Neuronal stem cell (in vitro differentiated cells): ENCODE data around the gene CUL3.
"Not testable (repeated sequence)": the region's sequence is repeated elsewhere in the genome, so short reads cannot be mapped to it uniquely, and the experiment has no call there.

ENCODE experiments used
- DNase-seq: peaks from one replicate; pipeline ENCODE4 v3.0.0-alpha.2; 2013; ENCODE audit warnings: low spot score
- H2AFZ ChIP-seq: one replicate; pipeline ENCODE4 v1.6.1; 2013; ENCODE audit warnings: mild to moderate bottlenecking, low read length, inconsistent platforms
- H2AK5ac ChIP-seq: 2 replicates; pipeline ENCODE4 v1.6.1; 2013; ENCODE audit warnings: low read depth, mild to moderate bottlenecking, inconsistent platforms, low read length, moderate library complexity, mixed read lengths
- H2BK120ac ChIP-seq: 2 replicates; pipeline ENCODE4 v1.6.1; 2013; ENCODE audit warnings: low read depth, mild to moderate bottlenecking, inconsistent platforms, low read length, moderate library complexity, mixed read lengths
- H2BK12ac ChIP-seq: one replicate; pipeline ENCODE4 v1.6.1; 2013; ENCODE audit warnings: low read length, inconsistent platforms
- H2BK15ac ChIP-seq: 2 replicates; pipeline ENCODE4 v1.6.1; 2013; ENCODE audit warnings: mild to moderate bottlenecking, low read length, inconsistent platforms, mixed read lengths
- H2BK5ac ChIP-seq: one replicate; pipeline ENCODE4 v1.6.1; 2013; ENCODE audit warnings: inconsistent platforms, mild to moderate bottlenecking, low read length, moderate library complexity
- H3K14ac ChIP-seq: one replicate; pipeline ENCODE4 v1.6.1; 2013; ENCODE audit warnings: low read length, inconsistent platforms
- H3K18ac ChIP-seq: 2 replicates; pipeline ENCODE4 v1.6.1; 2013; ENCODE audit warnings: low read length, inconsistent platforms
- H3K23ac ChIP-seq: 2 replicates; pipeline ENCODE4 v1.6.1; 2013; ENCODE audit warnings: low read depth, mild to moderate bottlenecking, mixed read lengths, low read length, inconsistent platforms; ENCODE audit not compliant: poor library complexity
- H3K27ac ChIP-seq: replicated peaks from 3 replicates; pipeline ENCODE4 v1.5.1; 2013; ENCODE audit warnings: low read length, inconsistent platforms
- H3K27me3 ChIP-seq, 3 experiments: 2 replicates each; pipeline ENCODE4 v1.6.1; 2013; ENCODE audit warnings: low read length in 3 of 3, mild to moderate bottlenecking in 2 of 3, inconsistent platforms in 1 of 3, low read depth in 1 of 3, mixed read lengths in 1 of 3, moderate library complexity in 1 of 3; ENCODE audit not compliant: control insufficient read depth in 3 of 3, insufficient read depth in 3 of 3
- H3K36me3 ChIP-seq, 2 donors: replicated peaks in 1 of 2; 2 replicates each; pipeline ENCODE4 v1.6.1; 2013; ENCODE audit warnings: low read length in 2 of 2; ENCODE audit not compliant: control insufficient read depth in 2 of 2, insufficient read depth in 2 of 2
- H3K4ac ChIP-seq: 2 replicates; pipeline ENCODE4 v1.6.1; 2013; ENCODE audit warnings: inconsistent platforms, mild to moderate bottlenecking, low read length, moderate library complexity
- H3K4me1 ChIP-seq, 2 donors: 1 replicate in 1 of 2; 2 replicates in 1 of 2; pipeline ENCODE4 v1.6.1; 2013; ENCODE audit warnings: low read length in 2 of 2, low read depth in 1 of 2; ENCODE audit not compliant: control insufficient read depth in 2 of 2, insufficient read depth in 1 of 2
- H3K4me2 ChIP-seq: one replicate; pipeline ENCODE4 v1.6.1; 2013; ENCODE audit warnings: mild to moderate bottlenecking, low read length, inconsistent platforms; ENCODE audit not compliant: insufficient read depth, poor library complexity, severe bottlenecking
- H3K4me3 ChIP-seq, 2 donors: 2 replicates each; pipeline ENCODE4 v1.5.1; 2013; ENCODE audit warnings: low read length in 2 of 2, mild to moderate bottlenecking in 2 of 2, inconsistent platforms in 1 of 2, moderate library complexity in 1 of 2
- H3K79me1 ChIP-seq: one replicate; pipeline ENCODE4 v1.6.1; 2013; ENCODE audit warnings: low read depth, mild to moderate bottlenecking, inconsistent platforms, low read length, moderate library complexity
- H3K9ac ChIP-seq: one replicate; pipeline ENCODE4 v1.6.1; 2013; ENCODE audit warnings: mild to moderate bottlenecking, low read depth, low read length, inconsistent platforms; ENCODE audit not compliant: poor library complexity
- H3K9me3 ChIP-seq, 2 donors: replicated peaks in 1 of 2; 2 replicates each; pipeline versions ENCODE3 to v1.6.1; 2013; ENCODE audit warnings: low read length in 2 of 2, mild to moderate bottlenecking in 2 of 2, inconsistent platforms in 1 of 2, low read depth in 1 of 2, mixed read lengths in 1 of 2, moderate library complexity in 1 of 2; ENCODE audit not compliant: control insufficient read depth in 2 of 2, insufficient read depth in 1 of 2
- H4K8ac ChIP-seq: one replicate; pipeline ENCODE4 v1.6.1; 2013; ENCODE audit warnings: low read depth, mild to moderate bottlenecking, inconsistent platforms, low read length, moderate library complexity
- H4K91ac ChIP-seq: one replicate; pipeline ENCODE4 v1.6.1; 2013; ENCODE audit warnings: low read length, low read depth, mild to moderate bottlenecking, inconsistent platforms; ENCODE audit not compliant: poor library complexity
- WGBS, 2 donors: extraction: QIAGEN DNeasy Blood & Tissue Kit; methylation state at CpG; one replicate each; pipeline ENCODE4 v1.1.7; 2013; ENCODE audit warnings: missing lambda C conversion rate in 2 of 2, mixed read lengths in 1 of 2; ENCODE audit not compliant: insufficient read length in 2 of 2, insufficient replicate concordance in 1 of 2; ENCODE audit errors: extremely low coverage in 2 of 2; 5-methylcytosine and 5-hydroxymethylcytosine counted together

The CUL3 gene

GRCh38 chr2:224524657-224525056 is 60.5 kb downstream of the CUL3 start:
- no peak for DNase-seq
- Histone ChIP-seq H3K14ac (no peak overlapping the region), H3K9ac (no peak overlapping the region), H4K91ac (no peak overlapping the region), H3K23ac (no peak overlapping the region), H2AFZ (no peak overlapping the region), H3K79me1 (peaks cover 3% of the 10 kb centered on the region), H3K4me3 (no peak overlapping the region), H2BK15ac (no peak overlapping the region), H3K18ac (no peak overlapping the region), H3K27ac (no peak overlapping the region), H3K9me3 (no peaks in the 10 kb centered on the region), H3K27me3 (no peaks in the 10 kb centered on the region), H2AK5ac (no peak overlapping the region), H3K4me1 (no peaks in the 10 kb centered on the region), H3K4ac (no peak overlapping the region), H2BK120ac (no peak overlapping the region), H4K8ac (no peak overlapping the region), H2BK5ac (no peak overlapping the region), H3K36me3 (peaks cover 0 to 42% of the 10 kb centered on the region in 2 donors), H3K4me2 (no peak overlapping the region), H2BK12ac (no peak overlapping the region)
- no CpG with 5 or more reads among the region's 2 CpGs for WGBS, 2 donors

GRCh38 chr2:224523626-224524577 is 61.3 kb downstream of the CUL3 start:
- no peak for DNase-seq
- no CpG with 5 or more reads among the region's 6 CpGs for WGBS, 2 donors
- Histone ChIP-seq H2BK120ac (no peak overlapping the region), H3K27me3 (no peaks in the 10 kb centered on the region), H3K18ac (no peak overlapping the region), H2BK15ac (no peak overlapping the region), H3K79me1 (peaks cover 3% of the 10 kb centered on the region), H2AFZ (no peak overlapping the region), H3K4me1 (no peaks in the 10 kb centered on the region), H3K9ac (no peak overlapping the region), H3K14ac (no peak overlapping the region), H3K23ac (no peak overlapping the region), H3K4me3 (no peak overlapping the region), H4K91ac (no peak overlapping the region), H3K4me2 (no peak overlapping the region), H2BK12ac (no peak overlapping the region), H3K27ac (no peak overlapping the region), H3K4ac (no peak overlapping the region), H3K36me3 (peaks cover 0 to 39% of the 10 kb centered on the region in 2 donors), H2BK5ac (no peak overlapping the region), H2AK5ac (no peak overlapping the region), H4K8ac (no peak overlapping the region), H3K9me3 (no peaks in the 10 kb centered on the region)

GRCh38 chr2:224522483-224522882 is 62.7 kb downstream of the CUL3 start:
- not testable (repeated sequence) for H2AK5ac ChIP-seq, H3K4me2 ChIP-seq, DNase-seq, H3K9me3 ChIP-seq, H3K23ac ChIP-seq, H2BK120ac ChIP-seq, H3K4me1 ChIP-seq, H3K14ac ChIP-seq, H3K4me3 ChIP-seq, H4K91ac ChIP-seq, H2AFZ ChIP-seq, H3K9ac ChIP-seq, H2BK12ac ChIP-seq, H3K79me1 ChIP-seq, H3K27me3 ChIP-seq, H4K8ac ChIP-seq, H3K4ac ChIP-seq, H3K18ac ChIP-seq, H2BK15ac ChIP-seq, H2BK5ac ChIP-seq, H3K27ac ChIP-seq
- peaks cover 0 to 31% of the 10 kb centered on the region in 2 donors for H3K36me3 ChIP-seq
- no CpG with 5 or more reads among the region's 10 CpGs for WGBS, 2 donors

- DNase-seq: no peak
- Histone ChIP-seq H3K9me3 (no peaks in the 10 kb centered on the region), H3K4me1 (no peaks in the 10 kb centered on the region)
Observed at GRCh38 chr2:224520064-224520463, 65.1 kb downstream of the CUL3 start.

More at GRCh38 chr2:224520064-224520463, 65.1 kb downstream of the CUL3 start:
- no peak overlapping the region for H3K23ac ChIP-seq
- no peak overlapping the region for H2AK5ac ChIP-seq
- H3K14ac ChIP-seq: no peak overlapping the region
- no CpG with 5 or more reads among the region's 1 CpG for WGBS, 2 donors
- H2BK12ac ChIP-seq: no peak overlapping the region
- H2AFZ ChIP-seq: no peak overlapping the region
- H3K27me3 ChIP-seq: no peaks in the 10 kb centered on the region
- no peak overlapping the region for H3K18ac ChIP-seq
- no peak overlapping the region for H3K9ac ChIP-seq
- H3K4me2 ChIP-seq: no peak overlapping the region
- no peak overlapping the region for H2BK15ac ChIP-seq
- no peak overlapping the region for H3K27ac ChIP-seq
- H3K4ac ChIP-seq: no peak overlapping the region
- H3K4me3 ChIP-seq: no peak overlapping the region
- no peak overlapping the region for H2BK120ac ChIP-seq
- peaks cover 3% of the 10 kb centered on the region for H3K79me1 ChIP-seq
- H3K36me3 ChIP-seq: peaks cover 0 to 22% of the 10 kb centered on the region in 2 donors
- no peak overlapping the region for H4K8ac ChIP-seq
- H4K91ac ChIP-seq: no peak overlapping the region
- H2BK5ac ChIP-seq: no peak overlapping the region
